ENCODE data around the gene RBM4B. TPM values are rescaled to one million over a fixed set of nuclear protein-coding genes. Genes with fewer than 3 reads are reported as not detected.

The RBM4B gene
- total and polyA plus RNA-seq, 2 of the 13 experiments (the other 11 are each of a cell fraction or from before 2014, with no cell fraction given): 25.8 to 32.4 TPM

GRCh38 chr11:66700742-66701141, 23.1 kb upstream of the RBM4B start:
- peaks cover 13% of the 10 kb centered on the region for H3K4me1 ChIP-seq (ENCODE audit: insufficient read depth, low read length)
- no peaks in the 10 kb centered on the region for H4K20me1 ChIP-seq (ENCODE audit: insufficient read depth, low read length)
- BruUV-seq (replicated peaks): no TSS peak
- TF ChIP-seq ZFP91 (CRISPR knock-in tag; IDR thresholded peaks at IDR 0.05; ENCODE audit: borderline replicate concordance): 0 out of 2 replicates have a peak, but pooled peaks have one; percentile 19
- no peak for TF ChIP-seq POLR2G (IDR thresholded peaks at IDR 0.05; ENCODE audit: low read depth, low read length)
- H3K36me3 ChIP-seq (replicated peaks in 1 of 2; ENCODE audit: control insufficient read depth in 1 of 2, insufficient read depth in 2 of 2, low read length in 2 of 2): no peaks in the 10 kb centered on the region
- H3K27ac ChIP-seq (ENCODE audit: extremely low read length, insufficient read depth, low read length): no peak overlapping the region
- FAIRE-seq (no peak), ATAC-seq (no peak), DNase-seq (ENCODE audit: low spot score) (no peak)
- intact Hi-C loops (cut with micrococcal nuclease; ENCODE audit: unreplicated experiment) (no loop called here), in situ Hi-C loops (cut with HindIII; ENCODE audit: extremely low pct_ligation_motif_present, low pct_unique_long_range_greater_than_20kb) (no loop called here)
- no peaks in the 10 kb centered on the region for H3K9me3 ChIP-seq (ENCODE audit: low read length)
- H3K9ac ChIP-seq (ENCODE audit: insufficient read depth, low read depth, low read length): no peak overlapping the region
- no peak overlapping the region for H3K4me3 ChIP-seq (replicated peaks in 1 of 3; ENCODE audit: insufficient read depth in 1 of 3, low read depth in 2 of 3, low read length in 3 of 3)
- no peak overlapping the region for H2AFZ ChIP-seq (ENCODE audit: low read length)
- ChIA-PET CTCF (ENCODE audit: low intra/inter-chr PET ratio, low total read pairs) (no interaction called here), POLR2A (no interaction called here)
- H3K27me3 ChIP-seq (ENCODE audit: control insufficient read depth in 1 of 2, insufficient read depth in 2 of 2, low read length in 2 of 2): no peaks in the 10 kb centered on the region; a peak in 1 of 5 replicates
- WGBS (ENCODE audit: low lambda C conversion rate): 97% methylated on average over 17 of the region's 27 CpGs
- no peak overlapping the region for H3K4me2 ChIP-seq (ENCODE audit: low read depth, low read length)
- no peaks in the 10 kb centered on the region for H3K79me2 ChIP-seq (ENCODE audit: insufficient read depth, low read length)

- CTCF ChIA-PET (ENCODE audit: low intra/inter-chr PET ratio, low total read pairs): no interaction called here
- Histone ChIP-seq H3K9me3 (ENCODE audit: low read length) (no peaks in the 10 kb centered on the region), H3K4me2 (ENCODE audit: low read depth, low read length) (no peak overlapping the region), H2AFZ (ENCODE audit: low read length) (no peak overlapping the region), H3K4me3 (replicated peaks in 1 of 3; ENCODE audit: insufficient read depth in 1 of 3, low read depth in 2 of 3, low read length in 3 of 3) (no peak overlapping the region), H3K27ac (ENCODE audit: extremely low read length, insufficient read depth, low read length) (no peak overlapping the region), H3K9ac (ENCODE audit: insufficient read depth, low read depth, low read length) (no peak overlapping the region), H4K20me1 (ENCODE audit: insufficient read depth, low read length) (no peaks in the 10 kb centered on the region), H3K36me3 (replicated peaks in 1 of 2; ENCODE audit: control insufficient read depth in 1 of 2, insufficient read depth in 2 of 2, low read length in 2 of 2) (no peaks in the 10 kb centered on the region), H3K79me2 (ENCODE audit: insufficient read depth, low read length) (no peaks in the 10 kb centered on the region), H3K4me1 (ENCODE audit: insufficient read depth, low read length) (peaks cover 13% of the 10 kb centered on the region), H3K27me3 (ENCODE audit: control insufficient read depth in 1 of 2, insufficient read depth in 2 of 2, low read length in 2 of 2) (no peaks in the 10 kb centered on the region; a peak in 1 of 5 replicates)
- ATAC-seq (no peak), DNase-seq (ENCODE audit: low spot score) (no peak), FAIRE-seq (no peak)
- TF ChIP-seq MAX (IDR thresholded peaks at IDR 0.05) (no peak), ZBTB10 (CRISPR knock-in tag; IDR thresholded peaks at IDR 0.05; ENCODE audit: borderline replicate concordance) (no peak), AGO2 (optimal IDR thresholded peaks at IDR 0.05; ENCODE audit: low read depth, low read length) (peak; percentile 25)
- WGBS (ENCODE audit: low lambda C conversion rate): 86% methylated on average over 12 of the region's 15 CpGs
- intact Hi-C loops (cut with micrococcal nuclease; ENCODE audit: unreplicated experiment) (no loop called here), in situ Hi-C loops (cut with HindIII; ENCODE audit: extremely low pct_ligation_motif_present, low pct_unique_long_range_greater_than_20kb) (no loop called here)
- POLR2A ChIA-PET: no interaction called here
- BruUV-seq (replicated peaks): no TSS peak
Observed at GRCh38 chr11:66700337-66700736, 22.6 kb upstream of the RBM4B start.

All from HepG2 (cell line).